Caco-2 (cell line): ENCODE measurements around the gene PPP4R1. TPM values are rescaled to one million over a fixed set of nuclear protein-coding genes. Genes with fewer than 3 reads are reported as not detected.

Source experiments
- BruUV-seq: library from RNA; stranded (reverse); fragments of 400-500 nt; replicated peaks from 2 replicates; lab custom pipeline; 2021; lab: Mats Ljungman, UMichigan
- CTCF ChIA-PET: fragments of 300-600 bp; sonication (Branson Sonifier 250); formaldehyde crosslinking; loops from one replicate; lab custom pipeline; 2022; ENCODE audit warnings: antibody characterized with exemption; lab: Charles Lee
- POLR2A ChIA-PET: fragments of 300-600 bp; sonication (Branson Sonifier 250); formaldehyde crosslinking; loops from one replicate; lab custom pipeline; 2022; ENCODE audit warnings: antibody characterized with exemption; lab: Charles Lee
- DNase-seq, 2 experiments: peaks; one replicate each; pipeline versions ENCODE4 v3.0.0 to v3.0.0-alpha.2; 2020 to 2022
- H3K27me3 ChIP-seq: replicated peaks from 2 replicates; pipeline ENCODE4 v1.6.0; 2011; ENCODE audit warnings: low read length; ENCODE audit not compliant: control insufficient read depth, insufficient read depth
- H3K36me3 ChIP-seq: 2 replicates; pipeline ENCODE4 v1.5.1; 2011; ENCODE audit warnings: low read length; ENCODE audit not compliant: control insufficient read depth, insufficient read depth
- H3K4me1 ChIP-seq: fragments of 250-450 bp; sonication (Bioruptor Pico); 2 replicates; pipeline ENCODE4 v1.5.1; 2020; ENCODE audit warnings: mild to moderate bottlenecking
- H3K4me3 ChIP-seq: 2 replicates; pipeline ENCODE4 v1.5.1; 2011; ENCODE audit warnings: low read depth, mild to moderate bottlenecking, control low read depth, low read length
- H3K9me3 ChIP-seq: fragments of 250-450 bp; sonication (Bioruptor Pico); 2 replicates; pipeline ENCODE4 v1.5.1; 2020; ENCODE audit warnings: mild to moderate bottlenecking, moderate library complexity
- H3K27ac Mint-ChIP-seq: one replicate; pipeline ENCODE4 v1.8.0; 2022; ENCODE audit warnings: mixed read lengths; ENCODE audit not compliant: unreplicated experiment
- H3K27me3 Mint-ChIP-seq: one replicate; pipeline ENCODE4 v1.8.0; 2022; ENCODE audit warnings: mixed read lengths; ENCODE audit not compliant: insufficient read depth, unreplicated experiment
- H3K36me3 Mint-ChIP-seq: one replicate; pipeline ENCODE4 v1.8.0; 2022; ENCODE audit warnings: mild to moderate bottlenecking, mixed read lengths; ENCODE audit not compliant: insufficient read depth, unreplicated experiment
- H3K4me1 Mint-ChIP-seq: one replicate; pipeline ENCODE4 v1.8.0; 2022; ENCODE audit warnings: low read depth, mixed read lengths; ENCODE audit not compliant: unreplicated experiment
- H3K4me3 Mint-ChIP-seq: one replicate; pipeline ENCODE4 v1.8.0; 2022; ENCODE audit warnings: mild to moderate bottlenecking, moderate library complexity, mixed read lengths; ENCODE audit not compliant: unreplicated experiment
- H3K9me3 Mint-ChIP-seq: one replicate; pipeline ENCODE4 v1.8.0; 2022; ENCODE audit warnings: mixed read lengths; ENCODE audit not compliant: unreplicated experiment
- intact Hi-C: fragments of 100-400 bp; cut with micrococcal nuclease; formaldehyde crosslinking; loops from one replicate; pipeline ENCODE4 v1.10.0; 2022; ENCODE audit not compliant: unreplicated experiment
- total RNA-seq: library from RNA; stranded (reverse); gene quantifications from 2 replicates; pipeline ENCODE4 v1.2.3, GENCODE V29; 2022
- TF ChIP-seq, protein P1 (sequence below), 2 experiments: fragments of 200-600 bp in 1 of 2; IDR thresholded peaks; 1 replicate in 1 of 2; 2 replicates in 1 of 2; pipeline versions ENCODE4 v1.5.1 to v1.8.0; 2011 to 2022; ENCODE audit warnings: antibody characterized with exemption in 1 of 2, control low read depth in 1 of 2, inconsistent platforms in 1 of 2, low read depth in 1 of 2, low read length in 1 of 2, mild to moderate bottlenecking in 1 of 2, moderate library complexity in 1 of 2; ENCODE audit not compliant: insufficient read depth in 1 of 2, severe bottlenecking in 1 of 2, unreplicated experiment in 1 of 2

Gene PPP4R1
- total RNA-seq, 1 experiment from 2014 or later = 96.6 TPM

DNA sequence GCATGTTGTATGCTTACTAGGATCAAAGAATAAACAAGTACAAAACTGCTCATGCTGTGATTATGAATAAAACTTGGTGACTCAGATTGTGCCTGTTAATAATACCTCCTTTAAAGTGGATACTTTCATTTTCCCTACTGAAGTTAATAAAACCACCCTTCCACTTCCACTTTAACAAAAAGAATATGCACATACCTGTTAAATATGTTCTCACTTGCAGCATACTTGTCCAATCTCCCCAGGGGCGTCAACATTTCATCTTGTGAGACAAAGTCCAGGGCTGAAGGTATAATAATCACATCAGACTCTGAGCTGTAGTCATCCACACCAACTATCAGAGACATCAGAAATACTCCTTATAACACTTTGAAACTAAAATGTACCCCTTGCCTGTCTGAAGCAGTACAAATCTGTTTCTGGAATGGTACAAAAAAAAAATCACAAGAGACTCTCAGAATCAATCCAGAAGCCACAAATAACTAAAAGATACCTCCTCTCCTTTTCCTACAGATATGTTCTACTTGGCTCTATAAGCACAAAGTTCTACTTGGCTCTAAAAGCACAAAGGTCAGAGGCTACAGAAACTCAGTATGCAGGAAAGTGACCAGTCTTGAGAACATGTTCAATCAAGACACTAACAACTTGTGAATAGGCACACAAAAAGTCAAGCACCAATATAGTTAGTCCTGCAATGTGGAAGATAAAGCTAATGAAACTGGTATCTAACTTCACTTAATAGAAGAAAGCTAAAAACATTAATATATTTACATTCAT lies 19.3 kb downstream of the PPP4R1 start:
- peaks cover 25% of the 10 kb centered on the region for H3K4me1 ChIP-seq
- no peak for DNase-seq
- H3K27ac Mint-ChIP-seq = peak overlapping the region; percentile 26
- no peaks in the 10 kb centered on the region for H3K9me3 ChIP-seq
- no peaks in the 10 kb centered on the region for H3K27me3 Mint-ChIP-seq
- TF ChIP-seq, protein P1, sequence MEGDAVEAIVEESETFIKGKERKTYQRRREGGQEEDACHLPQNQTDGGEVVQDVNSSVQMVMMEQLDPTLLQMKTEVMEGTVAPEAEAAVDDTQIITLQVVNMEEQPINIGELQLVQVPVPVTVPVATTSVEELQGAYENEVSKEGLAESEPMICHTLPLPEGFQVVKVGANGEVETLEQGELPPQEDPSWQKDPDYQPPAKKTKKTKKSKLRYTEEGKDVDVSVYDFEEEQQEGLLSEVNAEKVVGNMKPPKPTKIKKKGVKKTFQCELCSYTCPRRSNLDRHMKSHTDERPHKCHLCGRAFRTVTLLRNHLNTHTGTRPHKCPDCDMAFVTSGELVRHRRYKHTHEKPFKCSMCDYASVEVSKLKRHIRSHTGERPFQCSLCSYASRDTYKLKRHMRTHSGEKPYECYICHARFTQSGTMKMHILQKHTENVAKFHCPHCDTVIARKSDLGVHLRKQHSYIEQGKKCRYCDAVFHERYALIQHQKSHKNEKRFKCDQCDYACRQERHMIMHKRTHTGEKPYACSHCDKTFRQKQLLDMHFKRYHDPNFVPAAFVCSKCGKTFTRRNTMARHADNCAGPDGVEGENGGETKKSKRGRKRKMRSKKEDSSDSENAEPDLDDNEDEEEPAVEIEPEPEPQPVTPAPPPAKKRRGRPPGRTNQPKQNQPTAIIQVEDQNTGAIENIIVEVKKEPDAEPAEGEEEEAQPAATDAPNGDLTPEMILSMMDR (IDR thresholded peaks at IDR 0.05; ENCODE audit: insufficient read depth in 1 of 2, low read depth in 1 of 2, low read length in 1 of 2, severe bottlenecking in 1 of 2, unreplicated experiment in 1 of 2) = no peak
- peak overlapping the region; percentile 1 for H3K4me3 Mint-ChIP-seq
- ChIA-PET POLR2A (no interaction called here), CTCF (interaction anchor here (1.0 to 1.1 kb wide), 2 partner anchors 19 to 106 kb away, joined by 3 read pairs; no protein-coding TSS in a partner anchor)
- H3K4me3 ChIP-seq = no peak overlapping the region
- peaks cover 9% of the 10 kb centered on the region for H3K9me3 Mint-ChIP-seq
- H3K36me3 Mint-ChIP-seq = peaks cover 22% of the 10 kb centered on the region
- no peaks in the 10 kb centered on the region for H3K36me3 ChIP-seq
- H3K4me1 Mint-ChIP-seq = peaks cover 29% of the 10 kb centered on the region
- no TSS peak for BruUV-seq
- intact Hi-C loops = loop anchor here (5.0 kb wide), 1 partner anchor 127 kb away; no protein-coding TSS in a partner anchor
- H3K27me3 ChIP-seq = no peaks in the 10 kb centered on the region

DNA sequence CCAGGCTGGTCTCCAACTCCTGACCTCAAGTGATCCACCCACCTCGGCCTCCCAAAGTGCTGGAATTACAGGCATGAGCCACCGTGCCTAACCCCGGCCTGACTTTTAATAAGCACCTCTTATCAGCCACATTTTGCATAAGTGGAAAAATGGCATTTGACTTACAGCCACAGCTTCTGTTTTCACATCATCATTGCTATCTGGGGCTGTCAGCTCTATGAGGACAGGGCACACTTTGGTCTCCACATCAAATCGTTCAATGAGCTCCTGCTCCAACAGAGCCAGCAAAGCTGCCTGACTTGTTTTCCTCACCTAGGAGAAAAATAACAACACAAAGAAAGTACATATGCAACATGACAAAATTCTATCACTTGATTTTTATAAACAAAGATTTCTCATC lies 26.4 kb downstream of the PPP4R1 start:
- intact Hi-C loops = no loop called here
- no peak for DNase-seq
- CTCF ChIA-PET = interaction anchor here (1.2 kb wide), 1 partner anchor 12 kb away, joined by 3 read pairs; no protein-coding TSS in a partner anchor
- Histone ChIP-seq H3K4me3 (no peak overlapping the region), H3K27me3 (no peaks in the 10 kb centered on the region), H3K9me3 (no peaks in the 10 kb centered on the region), H3K36me3 (peaks cover 4% of the 10 kb centered on the region; the same call in 1 of the 2 replicates), H3K4me1 (no peaks in the 10 kb centered on the region; the same call in 1 of the 2 replicates)
- TF ChIP-seq, protein P1 (IDR thresholded peaks at IDR 0.05; ENCODE audit: insufficient read depth in 1 of 2, low read depth in 1 of 2, low read length in 1 of 2, severe bottlenecking in 1 of 2, unreplicated experiment in 1 of 2) = no peak
- peaks cover 7% of the 10 kb centered on the region for H3K4me1 Mint-ChIP-seq
- POLR2A ChIA-PET = no interaction called here
- peaks cover 45% of the 10 kb centered on the region for H3K36me3 Mint-ChIP-seq
- H3K4me3 Mint-ChIP-seq = no peak overlapping the region
- H3K9me3 Mint-ChIP-seq = no peaks in the 10 kb centered on the region
- H3K27me3 Mint-ChIP-seq = no peaks in the 10 kb centered on the region
- BruUV-seq = no TSS peak
- H3K27ac Mint-ChIP-seq = no peak overlapping the region

DNA sequence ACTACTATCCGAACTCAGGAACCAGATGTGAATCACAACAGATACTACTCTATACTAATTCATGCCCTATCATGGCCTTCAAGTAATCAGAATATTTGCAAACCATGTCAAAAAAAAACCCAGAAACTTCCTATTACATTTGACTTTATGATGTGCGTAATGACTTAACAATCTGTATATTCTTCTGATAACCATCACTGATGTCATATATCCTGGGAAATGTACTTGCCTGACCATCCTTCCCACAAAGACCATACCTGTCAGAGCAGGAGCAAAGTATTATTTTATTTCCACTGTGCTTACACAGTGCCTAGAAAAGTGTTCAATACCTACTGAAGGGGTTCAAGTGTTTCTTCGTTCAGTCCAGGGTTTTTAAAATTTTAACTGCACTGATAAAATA lies 27.5 kb downstream of the PPP4R1 start:
- H3K36me3 Mint-ChIP-seq = peaks cover 52% of the 10 kb centered on the region
- no peaks in the 10 kb centered on the region for H3K9me3 Mint-ChIP-seq
- peaks cover 4% of the 10 kb centered on the region; the same call in 1 of the 2 replicates for H3K36me3 ChIP-seq
- H3K27ac Mint-ChIP-seq = no peak overlapping the region
- intact Hi-C loops = no loop called here
- no peaks in the 10 kb centered on the region for H3K27me3 ChIP-seq
- no peaks in the 10 kb centered on the region for H3K9me3 ChIP-seq
- ChIA-PET CTCF (no interaction called here), POLR2A (no interaction called here)
- H3K4me1 Mint-ChIP-seq = peaks cover 7% of the 10 kb centered on the region
- no peak for DNase-seq
- H3K4me3 Mint-ChIP-seq = no peak overlapping the region
- H3K27me3 Mint-ChIP-seq = no peaks in the 10 kb centered on the region
- no TSS peak for BruUV-seq
- TF ChIP-seq, protein P1 (IDR thresholded peaks at IDR 0.05; ENCODE audit: insufficient read depth in 1 of 2, low read depth in 1 of 2, low read length in 1 of 2, severe bottlenecking in 1 of 2, unreplicated experiment in 1 of 2) = no peak
- no peaks in the 10 kb centered on the region; the same call in 1 of the 2 replicates for H3K4me1 ChIP-seq
- H3K4me3 ChIP-seq = no peak overlapping the region
